Mesodermal cell (in vitro differentiated cells): Measurements from ENCODE around the gene SLAMF7.
"Not testable (repeated sequence)": the region's sequence is repeated elsewhere in the genome, so short reads cannot be mapped to it uniquely, and the experiment has no call there.

Experiments used
- H3K27ac ChIP-seq: 2 replicates; pipeline ENCODE4 v1.7.0; 2013; ENCODE audit warnings: mild to moderate bottlenecking, low read depth, low read length, moderate library complexity; ENCODE audit not compliant: severe bottlenecking
- H3K36me3 ChIP-seq: 2 replicates; pipeline ENCODE4 v1.7.1; 2013; ENCODE audit warnings: mild to moderate bottlenecking, low read length, moderate library complexity; ENCODE audit not compliant: control insufficient read depth, insufficient read depth
- H3K4me1 ChIP-seq: one replicate; pipeline ENCODE4 v1.7.1; 2013; ENCODE audit warnings: mild to moderate bottlenecking, low read length; ENCODE audit not compliant: insufficient read depth, control insufficient read depth, poor library complexity, severe bottlenecking
- H3K4me3 ChIP-seq: 2 replicates; pipeline ENCODE4 v1.7.0; 2013; ENCODE audit warnings: low read length, control low read depth, mild to moderate bottlenecking; ENCODE audit not compliant: insufficient read depth, poor library complexity, severe bottlenecking; ENCODE audit errors: extremely low read depth
- H3K9me3 ChIP-seq: 2 replicates; pipeline ENCODE4 v1.7.1; 2013; ENCODE audit warnings: mild to moderate bottlenecking, low read length, moderate library complexity; ENCODE audit not compliant: control insufficient read depth
- WGBS, 2 experiments: methylation state at CpG; one replicate each; pipeline ENCODE4 v1.1.5; 2013; ENCODE audit warnings: missing lambda C conversion rate in 2 of 2; ENCODE audit not compliant: insufficient coverage in 2 of 2; 5-methylcytosine and 5-hydroxymethylcytosine counted together

SLAMF7 gene

DNA sequence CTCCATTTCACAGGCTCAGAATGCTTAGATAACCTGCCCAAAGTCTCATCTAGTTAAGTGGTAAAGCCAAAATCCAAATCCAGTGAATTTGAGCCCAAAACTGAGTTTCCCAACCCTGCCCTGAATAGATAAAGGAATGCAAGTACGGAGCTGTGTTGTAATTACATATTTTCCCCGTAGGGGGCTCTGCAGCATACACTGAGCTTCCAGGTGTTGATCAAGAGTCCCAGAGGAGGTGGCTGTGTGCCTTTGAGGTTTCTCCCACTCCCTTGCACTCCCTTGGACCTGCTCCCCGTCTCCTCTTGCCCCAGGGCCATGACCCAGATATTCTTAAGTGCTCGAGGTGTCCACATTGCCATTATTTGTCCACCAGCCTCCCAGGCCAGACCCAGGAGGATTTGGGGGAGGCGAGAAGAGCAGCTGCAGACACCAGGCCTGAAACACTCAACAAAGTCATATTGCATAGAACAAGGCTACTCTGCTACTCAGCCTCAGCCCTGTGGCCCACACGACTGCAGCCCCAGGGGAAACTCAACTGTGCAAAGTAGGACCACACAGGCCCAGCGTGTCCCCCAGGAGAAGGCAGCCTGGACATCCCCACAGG, 38.5 kb downstream of the SLAMF7 start:
- Histone ChIP-seq H3K9me3 (no peaks in the 10 kb centered on the region), H3K4me3 (no peak overlapping the region)
- 68 to 82% methylated on average over 5 to 6 of the region's 7 CpGs for WGBS, 2 experiments

DNA sequence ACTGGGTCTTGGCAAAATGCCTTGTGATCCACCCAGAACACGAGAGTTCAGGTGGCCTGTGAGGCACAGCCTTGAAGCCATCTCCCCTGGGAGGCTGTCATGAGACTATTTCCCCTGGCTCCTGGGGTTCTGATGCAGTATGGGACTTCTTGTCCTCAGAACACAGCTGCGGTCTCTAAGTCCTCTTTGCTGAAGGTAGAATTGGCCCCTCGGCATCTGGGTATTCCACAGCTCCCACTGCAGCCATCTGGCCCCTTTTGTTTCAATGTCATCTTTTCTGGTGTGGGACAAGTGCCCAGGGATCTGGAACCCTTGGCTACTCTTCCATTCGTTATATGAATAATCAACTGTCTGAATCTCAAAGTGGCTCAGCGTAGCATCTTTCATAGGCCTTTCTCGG, 39.9 kb downstream of the SLAMF7 start:
- Histone ChIP-seq H3K4me3 (no peak overlapping the region), H3K36me3 (no peaks in the 10 kb centered on the region), H3K9me3 (no peaks in the 10 kb centered on the region), H3K4me1 (peaks cover 9% of the 10 kb centered on the region), H3K27ac (no peak overlapping the region)
- 89 to 91% methylated on average over 6 of the region's 6 CpGs for WGBS, 2 experiments

More for the DNA sequence above, 38.5 kb downstream of the SLAMF7 start:
- Histone ChIP-seq H3K36me3 (no peaks in the 10 kb centered on the region), H3K4me1 (peaks cover 9% of the 10 kb centered on the region), H3K27ac (no peak overlapping the region)

DNA sequence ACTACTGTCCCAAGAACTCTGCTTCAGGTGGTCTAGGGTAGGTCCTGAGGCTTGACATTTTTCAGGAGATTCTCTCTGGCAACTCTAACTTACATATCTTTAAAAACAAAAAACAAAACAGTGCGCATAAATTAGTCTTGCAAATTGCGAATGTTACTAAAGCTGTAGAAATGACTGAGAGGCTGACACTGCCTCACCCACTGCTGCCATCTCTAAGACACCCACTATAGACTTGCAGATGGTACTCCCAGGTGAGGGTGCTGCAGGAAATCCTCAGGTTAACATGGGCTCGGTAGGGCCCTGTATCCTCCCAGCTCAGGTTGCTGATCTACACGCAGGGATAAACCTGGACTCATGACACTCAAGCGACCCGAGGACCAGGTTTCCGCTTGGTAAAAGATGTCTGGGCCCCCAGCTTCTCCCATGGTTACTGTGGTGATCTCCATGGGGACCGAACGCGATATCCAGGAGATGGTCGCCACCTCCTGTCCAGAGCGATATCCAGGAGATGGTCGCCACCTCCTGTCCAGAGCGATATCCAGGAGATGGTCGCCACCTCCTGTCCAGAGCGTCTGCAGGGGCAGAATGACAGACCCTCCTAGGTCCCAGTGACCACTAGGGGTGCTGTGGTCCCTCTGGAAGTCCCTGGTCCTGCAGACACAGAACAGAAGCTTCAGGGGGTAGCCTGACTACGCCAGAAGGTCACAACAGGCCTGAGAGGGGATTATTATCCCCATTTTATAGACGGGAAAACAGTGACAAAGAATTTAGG, 40.8 kb downstream of the SLAMF7 start:
- no peaks in the 10 kb centered on the region for H3K36me3 ChIP-seq
- H3K27ac ChIP-seq = no peak overlapping the region
- no peak overlapping the region for H3K4me3 ChIP-seq
- H3K4me1 ChIP-seq = peaks cover 8% of the 10 kb centered on the region
- WGBS, 2 experiments = 82 to 94% methylated on average over 13 to 14 of the region's 18 CpGs
- no peaks in the 10 kb centered on the region for H3K9me3 ChIP-seq

DNA sequence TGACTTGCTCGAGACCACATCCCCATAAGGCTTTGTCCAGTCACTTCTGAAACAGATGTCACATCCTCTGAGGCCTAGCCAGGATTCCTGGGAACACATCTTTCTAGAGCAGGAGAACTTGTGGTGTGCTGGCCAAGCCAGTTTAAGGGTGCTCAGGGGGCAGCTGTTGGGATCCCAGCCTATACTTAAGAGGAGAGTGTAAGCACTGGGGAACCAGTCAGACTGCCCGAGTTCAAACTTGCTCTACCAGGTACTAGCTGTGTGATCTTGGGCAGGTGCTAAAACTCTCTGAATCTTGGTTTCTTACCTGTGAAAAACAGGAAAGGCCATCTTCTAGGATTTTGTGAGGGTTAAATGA, 41.3 kb downstream of the SLAMF7 start:
- 70 to 100% methylated on average over 1 to 2 of the region's 2 CpGs for WGBS, 2 experiments
- Histone ChIP-seq H3K9me3 (no peaks in the 10 kb centered on the region), H3K36me3 (no peaks in the 10 kb centered on the region), H3K4me3 (no peak overlapping the region), H3K4me1 (peaks cover 2% of the 10 kb centered on the region), H3K27ac (no peak overlapping the region)

DNA sequence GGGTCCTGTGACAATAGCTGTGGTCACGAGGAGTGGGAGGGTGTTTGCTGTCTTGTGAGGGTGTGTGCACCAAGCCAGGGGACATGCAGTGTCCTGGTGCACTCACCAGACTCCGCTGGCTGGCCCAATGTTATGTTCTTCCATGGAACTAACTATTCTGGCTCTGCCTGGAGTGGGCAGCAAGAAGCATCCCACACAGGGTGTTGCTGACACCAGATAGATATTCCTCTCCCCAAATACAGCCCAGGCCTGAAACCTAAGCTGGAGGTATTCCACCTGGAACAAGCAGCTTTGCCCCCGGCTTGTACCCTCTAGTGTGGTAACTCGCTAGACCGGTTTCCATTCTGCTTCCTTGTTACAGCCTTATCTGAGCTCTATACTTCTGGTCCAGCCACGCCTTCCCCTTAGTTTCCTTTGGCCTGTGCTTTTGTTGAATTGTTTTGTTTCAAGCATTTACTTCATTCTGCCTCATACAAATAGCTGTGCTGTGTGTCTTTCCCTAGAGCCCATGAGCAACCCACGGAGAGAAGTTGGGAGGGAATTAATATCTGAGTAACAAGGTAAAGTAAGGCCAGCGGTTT, 42.2 kb downstream of the SLAMF7 start:
- Histone ChIP-seq H3K36me3 (no peaks in the 10 kb centered on the region), H3K9me3 (no peaks in the 10 kb centered on the region), H3K4me1 (no peaks in the 10 kb centered on the region), H3K27ac (no peak overlapping the region), H3K4me3 (no peak overlapping the region)
- 90 to 92% methylated on average over 5 to 7 of the region's 8 CpGs for WGBS, 2 experiments

DNA sequence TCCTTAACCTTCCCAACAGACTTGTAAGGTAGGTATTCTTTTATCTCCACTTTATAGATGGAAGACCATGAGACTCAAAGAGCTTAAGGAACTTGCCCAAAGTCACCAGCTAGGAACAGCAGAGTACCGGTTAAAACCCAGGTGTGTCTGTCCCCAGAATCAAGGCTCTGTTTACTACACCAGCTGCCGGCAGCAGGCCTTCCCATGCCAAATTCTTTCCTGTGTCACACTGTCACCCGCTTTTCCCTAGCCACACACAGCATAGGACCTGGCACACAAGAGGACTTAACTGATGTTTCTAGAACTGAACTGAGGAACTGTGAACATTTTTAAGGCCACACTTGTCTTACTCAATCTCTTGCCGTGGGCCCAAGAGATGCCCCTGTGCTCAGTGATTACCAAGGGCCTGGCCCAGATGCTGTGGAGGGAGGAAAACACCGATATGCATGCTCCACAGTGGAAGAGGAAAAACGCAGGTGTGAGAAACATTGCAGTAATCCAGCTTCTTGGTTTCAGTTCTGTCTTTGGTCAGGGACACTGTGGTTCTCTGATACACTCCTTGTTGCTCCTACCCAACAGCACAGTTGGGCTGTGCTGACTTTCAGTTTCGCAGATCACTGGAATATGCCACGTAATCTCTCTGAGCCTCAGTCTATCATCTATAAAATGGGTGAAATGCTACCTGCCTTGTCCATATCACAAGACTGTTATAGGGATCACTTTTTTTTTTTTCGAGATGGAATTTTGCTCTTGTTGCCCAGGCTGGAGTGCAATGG, 43.1 kb downstream of the SLAMF7 start:
- H3K4me3 ChIP-seq = no peak overlapping the region
- no peak overlapping the region for H3K27ac ChIP-seq
- H3K36me3 ChIP-seq = no peaks in the 10 kb centered on the region
- WGBS, 2 experiments = 92 to 96% methylated on average over 7 to 8 of the region's 9 CpGs
- H3K4me1 ChIP-seq = no peaks in the 10 kb centered on the region
- H3K9me3 ChIP-seq = no peaks in the 10 kb centered on the region

DNA sequence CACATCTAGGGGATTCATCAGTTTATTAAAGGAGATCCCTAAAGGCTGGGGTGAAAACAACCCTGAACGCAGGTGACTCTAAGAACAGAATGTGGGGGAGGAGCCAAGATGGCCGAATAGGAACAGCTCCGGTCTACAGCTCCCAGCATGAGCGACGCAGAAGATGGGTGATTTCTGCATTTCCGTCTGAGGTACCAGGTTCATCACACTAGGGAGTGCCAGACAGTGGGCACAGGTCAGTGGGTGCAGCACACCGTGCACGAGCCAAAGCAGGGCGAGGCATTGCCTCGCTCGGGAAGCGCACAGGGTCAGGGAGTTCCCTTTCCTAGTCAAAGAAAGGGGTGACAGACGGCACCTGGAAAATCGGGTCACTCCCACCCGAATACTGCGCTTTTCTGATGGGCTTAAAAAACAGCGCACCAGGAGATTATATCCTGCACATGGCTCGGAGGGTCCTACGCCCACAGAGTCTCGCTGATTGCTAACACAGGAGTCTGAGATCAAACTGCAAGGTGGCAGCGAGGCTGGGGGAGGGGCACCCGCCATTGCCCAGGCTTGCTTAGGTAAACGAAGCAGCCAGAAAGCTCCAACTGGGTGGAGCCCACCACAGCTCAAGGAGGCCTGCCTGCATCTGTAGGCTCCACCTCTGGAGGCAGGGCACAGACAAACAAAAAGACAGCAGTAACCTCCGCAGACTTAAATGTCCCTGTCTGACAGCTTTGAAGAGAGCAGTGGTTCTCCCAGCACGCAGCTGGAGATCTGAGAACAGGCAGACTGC, 44.1 kb downstream of the SLAMF7 start:
- not testable (repeated sequence) for H3K9me3 ChIP-seq, H3K36me3 ChIP-seq, H3K4me1 ChIP-seq, H3K27ac ChIP-seq, H3K4me3 ChIP-seq
- 89 to 91% methylated on average over 16 to 20 of the region's 25 CpGs for WGBS, 2 experiments

DNA sequence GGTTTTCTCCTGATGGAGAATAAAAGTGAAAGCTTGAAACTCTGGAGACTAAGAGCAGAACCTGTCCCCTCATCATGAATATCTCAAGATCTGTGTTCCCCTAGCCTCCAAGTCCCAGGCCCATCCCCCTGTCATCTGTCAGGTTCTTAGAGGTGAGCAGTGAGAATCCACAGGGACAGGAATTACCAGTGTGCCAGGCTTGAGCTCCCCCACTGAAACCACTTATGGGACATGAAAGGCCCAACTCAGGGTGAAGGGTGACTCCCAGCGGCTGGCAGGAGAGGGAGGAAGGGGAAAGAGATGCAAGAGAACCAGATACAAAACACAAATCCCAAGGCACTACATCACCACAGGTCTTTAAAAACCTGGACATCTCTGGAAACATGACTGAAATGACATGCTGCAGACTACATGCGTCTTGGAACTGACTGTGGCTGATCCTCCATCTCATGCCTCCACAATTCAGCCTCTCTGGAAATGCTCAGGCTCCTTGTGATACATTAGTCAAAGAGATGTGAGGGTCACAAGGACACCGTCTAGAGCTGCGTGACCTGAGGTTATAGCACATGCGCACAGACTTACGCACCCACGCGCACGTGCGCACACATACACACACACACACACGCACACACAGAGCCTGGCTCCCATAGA, 50.1 kb downstream of the SLAMF7 start:
- WGBS, 2 experiments = 69 to 91% methylated on average over 4 to 10 of the region's 11 CpGs
- H3K4me1 ChIP-seq = no peaks in the 10 kb centered on the region
- no peak overlapping the region for H3K4me3 ChIP-seq
- H3K9me3 ChIP-seq = no peaks in the 10 kb centered on the region
- H3K27ac ChIP-seq = no peak overlapping the region
- H3K36me3 ChIP-seq = no peaks in the 10 kb centered on the region

DNA sequence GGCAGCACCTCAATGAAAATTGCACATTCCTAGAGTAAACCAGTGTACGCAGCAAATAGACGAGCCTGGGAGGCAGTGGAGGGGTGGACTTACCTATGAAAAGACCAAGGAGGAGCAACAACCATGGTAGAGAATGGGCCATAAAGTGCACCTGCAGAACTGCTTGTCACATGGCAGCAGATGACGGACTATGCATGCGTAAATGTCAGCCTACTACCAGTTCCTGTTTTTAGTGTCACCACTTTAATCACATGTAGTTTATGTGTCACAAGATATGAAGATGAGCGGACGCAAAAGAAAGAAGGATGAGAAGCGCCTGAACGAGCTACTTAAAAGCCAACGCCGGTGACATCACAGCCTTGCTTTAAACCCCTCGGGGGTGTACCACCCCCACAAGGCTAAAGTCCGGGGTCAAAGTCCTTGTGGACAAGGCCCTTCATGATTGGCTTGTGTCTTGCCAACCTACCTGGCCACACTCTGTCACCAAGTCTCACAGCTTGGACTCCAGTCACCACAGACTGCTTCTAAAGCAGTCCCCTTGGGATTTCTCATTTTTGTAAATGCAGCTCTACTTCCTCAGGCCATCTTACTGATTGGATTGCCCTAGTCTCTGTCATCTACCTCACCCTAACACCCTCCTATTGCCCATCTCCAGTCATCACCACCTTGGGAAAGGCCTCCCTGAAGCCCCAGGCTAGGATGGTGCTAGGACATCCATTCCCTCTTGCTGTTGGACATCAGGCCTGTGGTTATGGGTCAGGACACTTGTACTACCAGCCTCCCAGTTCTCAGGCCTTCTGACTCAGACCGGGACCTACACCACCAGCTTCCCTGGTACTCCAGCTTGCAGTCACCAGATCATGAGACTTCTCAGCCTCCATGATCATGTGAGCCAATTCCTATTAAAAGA, 50.9 kb downstream of the SLAMF7 start:
- WGBS, 2 experiments = 94% methylated on average over 10 to 12 of the region's 13 CpGs
- no peak overlapping the region for H3K27ac ChIP-seq
- no peak overlapping the region for H3K4me3 ChIP-seq
- no peaks in the 10 kb centered on the region for H3K36me3 ChIP-seq
- H3K9me3 ChIP-seq = no peaks in the 10 kb centered on the region
- H3K4me1 ChIP-seq = no peaks in the 10 kb centered on the region
